Measurements from ENCODE around the gene ANKRD28.
A peak's percentile ranks its signal among the peaks of the same experiment; 100 is the strongest.

Gene ANKRD28

GRCh38 chr3:15796771-15797641, 773 bp downstream of the ANKRD28 start:
- H3K4me3 ChIP-seq (ENCODE audit: low read depth, low read length), result peak overlapping the region; percentile 59
- in situ Hi-C loops (cut with HindIII; ENCODE audit: low sequenced_read_pairs), result no loop called here
- no peak for TF ChIP-seq CTCF (IDR thresholded peaks at IDR 0.05; ENCODE audit: low read depth, low read length, missing control alignments)
- DNase-seq (ENCODE audit: low read depth), result peak; percentile 67

- in situ Hi-C loops (cut with HindIII; ENCODE audit: low sequenced_read_pairs), result no loop called here
- TF ChIP-seq CTCF (IDR thresholded peaks at IDR 0.05; ENCODE audit: low read depth, low read length, missing control alignments), result no peak
- H3K4me3 ChIP-seq (ENCODE audit: low read depth, low read length), result peak overlapping the region; percentile 59
- DNase-seq (ENCODE audit: low read depth), result no peak
Observed at GRCh38 chr3:15796331-15796730, 1.4 kb downstream of the ANKRD28 start.

- DNase-seq (ENCODE audit: low read depth), result peak; percentile 66
- peak overlapping the region; percentile 59 for H3K4me3 ChIP-seq (ENCODE audit: low read depth, low read length)
- in situ Hi-C loops (cut with HindIII; ENCODE audit: low sequenced_read_pairs), result no loop called here
- no peak for TF ChIP-seq CTCF (IDR thresholded peaks at IDR 0.05; ENCODE audit: low read depth, low read length, missing control alignments)
Observed at GRCh38 chr3:15795651-15796308, 2.0 kb downstream of the ANKRD28 start.

DNA sequence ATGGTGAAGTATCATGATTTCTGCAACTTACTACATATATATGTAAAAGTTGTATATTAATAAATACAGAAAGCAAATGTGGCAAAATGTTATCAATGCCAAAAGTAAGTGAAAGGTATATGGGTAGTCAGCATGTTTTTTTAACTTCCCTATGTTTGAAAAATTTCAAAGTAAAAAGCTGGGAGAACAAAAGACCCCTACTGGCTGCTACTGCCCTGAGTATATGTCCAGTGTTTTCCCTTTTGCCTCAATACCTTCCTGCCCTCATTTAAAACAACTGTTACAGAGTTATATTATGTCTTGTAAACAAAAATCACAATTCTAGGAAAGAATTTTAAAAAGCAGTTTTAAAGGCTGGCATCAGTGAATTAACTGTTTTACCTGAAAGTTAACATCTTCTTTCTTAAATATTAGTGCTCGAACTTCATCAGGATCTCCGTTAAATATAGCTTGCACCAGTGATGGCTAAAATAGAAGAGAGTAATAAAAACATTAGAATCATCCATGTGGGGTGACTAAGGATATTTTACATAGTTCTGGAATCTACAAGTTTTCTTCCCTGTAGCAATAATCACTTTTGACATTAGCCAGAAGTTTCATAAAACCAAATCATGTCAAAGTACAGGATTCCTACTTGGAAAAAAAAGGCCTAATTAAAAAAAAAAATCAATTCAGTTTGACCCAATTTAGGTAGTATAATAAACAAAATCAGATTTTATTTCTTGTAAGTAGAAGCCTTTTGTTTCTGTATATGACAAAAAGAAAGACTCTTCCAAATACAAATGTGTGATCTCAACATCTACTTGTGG, 2.7 kb downstream of the ANKRD28 start:
- in situ Hi-C loops (cut with HindIII; ENCODE audit: low sequenced_read_pairs), result no loop called here
- no peak for DNase-seq (ENCODE audit: low read depth)
- peak overlapping the region; percentile 59 for H3K4me3 ChIP-seq (ENCODE audit: low read depth, low read length)
- peak; percentile 38 for TF ChIP-seq CTCF (IDR thresholded peaks at IDR 0.05; ENCODE audit: low read depth, low read length, missing control alignments)

- peak overlapping the region; percentile 59 for H3K4me3 ChIP-seq (ENCODE audit: low read depth, low read length)
- no peak for TF ChIP-seq CTCF (IDR thresholded peaks at IDR 0.05; ENCODE audit: low read depth, low read length, missing control alignments)
- in situ Hi-C loops (cut with HindIII; ENCODE audit: low sequenced_read_pairs), result no loop called here
- no peak for DNase-seq (ENCODE audit: low read depth)
Observed at GRCh38 chr3:15794303-15794771, 3.4 kb downstream of the ANKRD28 start.

DNA sequence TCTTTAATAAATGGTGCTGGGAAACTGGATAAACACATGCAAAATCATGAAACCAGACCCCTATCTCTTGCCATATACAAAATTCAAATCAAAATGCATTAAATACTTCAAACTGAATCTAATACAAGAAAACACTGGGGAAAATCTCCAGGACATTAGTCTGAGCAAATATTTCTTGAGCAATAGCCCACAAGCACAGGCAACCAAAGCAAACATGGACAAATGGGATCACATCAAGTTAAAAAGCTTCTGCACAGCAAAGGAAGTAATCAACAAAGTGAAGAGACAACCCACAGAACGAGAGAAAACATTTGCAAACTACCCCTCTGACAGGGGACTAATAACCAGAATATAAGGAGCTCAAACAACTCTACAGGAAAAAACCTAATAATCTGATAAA, 6.3 kb downstream of the ANKRD28 start:
- in situ Hi-C loops (cut with HindIII; ENCODE audit: low sequenced_read_pairs), result no loop called here
- TF ChIP-seq CTCF (IDR thresholded peaks at IDR 0.05; ENCODE audit: low read depth, low read length, missing control alignments), result no peak
- no peak overlapping the region for H3K4me3 ChIP-seq (ENCODE audit: low read depth, low read length)
- no peak for DNase-seq (ENCODE audit: low read depth)

Measured in astrocyte of the cerebellum (primary cell).